Neural cell (in vitro differentiated cells): Measurements from ENCODE around the gene PIGS. TPM values are rescaled to one million over a fixed set of nuclear protein-coding genes. Genes with fewer than 3 reads are reported as not detected.

ENCODE experiments used
- H2AFZ ChIP-seq: fragments of 200-600, 300-800 bp; sonication (generic), shearing (Covaris generic); 2 replicates; pipeline ENCODE4 v1.6.0; 2014; ENCODE audit warnings: low read depth, mild to moderate bottlenecking, antibody characterized with exemption, low read length, moderate library complexity
- H3F3A ChIP-seq: fragments of 200-600 bp; shearing (Covaris generic); 2 replicates; pipeline ENCODE4 v1.6.1; 2016; ENCODE audit warnings: mild to moderate bottlenecking, moderate library complexity, mixed read lengths, antibody characterized with exemption, low read length; ENCODE audit not compliant: insufficient read depth, poor library complexity, severe bottlenecking
- H3K27ac ChIP-seq: fragments of 200-600, 300-800 bp; sonication (generic), shearing (Covaris generic); 2 replicates; pipeline ENCODE4 v1.5.1; 2014; ENCODE audit warnings: mild to moderate bottlenecking, low read length, moderate library complexity
- H3K27me3 ChIP-seq: fragments of 300-800, 200-600 bp; sonication (generic), shearing (Covaris generic); 2 replicates; pipeline ENCODE4 v1.6.0; 2014; ENCODE audit warnings: mild to moderate bottlenecking, low read depth, low read length, moderate library complexity; ENCODE audit not compliant: insufficient read depth
- H3K36me3 ChIP-seq: fragments of 300-800, 200-600 bp; sonication (generic), shearing (Covaris generic); 2 replicates; pipeline ENCODE4 v1.5.1; 2014; ENCODE audit warnings: mild to moderate bottlenecking, antibody characterized with exemption, low read length, moderate library complexity; ENCODE audit not compliant: insufficient read depth
- H3K4me2 ChIP-seq: fragments of 300-800, 200-600 bp; sonication (generic), shearing (Covaris generic); 2 replicates; pipeline ENCODE4 v1.6.0; 2014; ENCODE audit warnings: mild to moderate bottlenecking, low read length
- H3K4me3 ChIP-seq: fragments of 300-800, 200-600 bp; sonication (generic), shearing (Covaris generic); 2 replicates; pipeline ENCODE4 v1.5.1; 2014; ENCODE audit warnings: mild to moderate bottlenecking, low read length, moderate library complexity
- H3K79me2 ChIP-seq: fragments of 200-600 bp; shearing (Covaris generic); replicated peaks from 2 replicates; pipeline ENCODE4 v1.6.0; 2014; ENCODE audit warnings: mild to moderate bottlenecking, low read length, moderate library complexity; ENCODE audit not compliant: insufficient read depth
- H3K9ac ChIP-seq: fragments of 300-800, 200-600 bp; sonication (generic), shearing (Covaris generic); 2 replicates; pipeline ENCODE4 v1.6.1; 2016; ENCODE audit warnings: mild to moderate bottlenecking, low read length, mixed read lengths
- H3K9me2 ChIP-seq: fragments of 200-600 bp; shearing (Covaris generic); 2 replicates; pipeline ENCODE4 v1.6.1; 2016; ENCODE audit warnings: mild to moderate bottlenecking, low read length, mixed read lengths; ENCODE audit not compliant: insufficient read depth
- H3K9me3 ChIP-seq: fragments of 200-600, 300-800 bp; sonication (generic), shearing (Covaris generic); 2 replicates; pipeline ENCODE4 v1.6.1; 2016; ENCODE audit warnings: mild to moderate bottlenecking, mixed run types, low read length, moderate library complexity, mixed read lengths
- H4K20me1 ChIP-seq: fragments of 200-600 bp; shearing (Covaris generic); 2 replicates; pipeline ENCODE4 v1.6.1; 2016; ENCODE audit warnings: mild to moderate bottlenecking, mixed run types; ENCODE audit not compliant: insufficient read depth
- EP300 ChIP-seq: fragments of 450-650 bp; conservative IDR thresholded peaks from 2 replicates; pipeline ENCODE4 v1.6.1; 2014; ENCODE audit warnings: antibody characterized with exemption, mild to moderate bottlenecking, moderate library complexity; ENCODE audit not compliant: poor library complexity, severe bottlenecking
- EZH2 ChIP-seq: fragments of 200-600, 300-800 bp; shearing (Covaris generic), sonication (generic); IDR thresholded peaks from 2 replicates; pipeline ENCODE4 v1.6.1; 2014; ENCODE audit warnings: antibody characterized with exemption, low read length, borderline replicate concordance, mild to moderate bottlenecking; ENCODE audit not compliant: insufficient read depth, poor library complexity, severe bottlenecking
- MXI1 ChIP-seq: fragments of 450-650 bp; conservative IDR thresholded peaks from 2 replicates; pipeline ENCODE4 v1.6.1; 2014; ENCODE audit warnings: antibody characterized with exemption, mild to moderate bottlenecking; ENCODE audit not compliant: poor library complexity, severe bottlenecking
- POLR2AphosphoS5 ChIP-seq: IDR thresholded peaks from 2 replicates; pipeline ENCODE4 v1.6.1; 2012
- RAD21 ChIP-seq: fragments of 450-650 bp; conservative IDR thresholded peaks from 2 replicates; pipeline ENCODE4 v1.6.1; 2014; ENCODE audit warnings: antibody characterized with exemption, mild to moderate bottlenecking, moderate library complexity
- SMC3 ChIP-seq: fragments of 450-650 bp; conservative IDR thresholded peaks from 2 replicates; pipeline ENCODE4 v1.6.1; 2014; ENCODE audit warnings: antibody characterized with exemption, mild to moderate bottlenecking, moderate library complexity; ENCODE audit not compliant: poor library complexity
- TAF1 ChIP-seq: IDR thresholded peaks from 2 replicates; pipeline ENCODE4 v1.6.1; 2012; ENCODE audit warnings: low read depth
- polyA plus RNA-seq: library from polyadenylated mRNA; depleted of rRNA; stranded (reverse); fragments of >200 nt; gene quantifications from 2 replicates; pipeline ENCODE4 v1.2.3, GENCODE V29; 2014
- TF ChIP-seq, protein P1 (sequence below): fragments of 450-650 bp; IDR thresholded peaks from 2 replicates; pipeline ENCODE4 v1.5.1; 2014; ENCODE audit warnings: antibody characterized with exemption, mild to moderate bottlenecking, moderate library complexity; ENCODE audit not compliant: poor library complexity, severe bottlenecking
- TF ChIP-seq, protein P2 (sequence below): IDR thresholded peaks from 2 replicates; pipeline ENCODE4 v1.6.1; 2012; ENCODE audit warnings: borderline replicate concordance

PIGS gene
- polyA plus RNA-seq, 1 donor from 2014 or later: 37.6 TPM

DNA sequence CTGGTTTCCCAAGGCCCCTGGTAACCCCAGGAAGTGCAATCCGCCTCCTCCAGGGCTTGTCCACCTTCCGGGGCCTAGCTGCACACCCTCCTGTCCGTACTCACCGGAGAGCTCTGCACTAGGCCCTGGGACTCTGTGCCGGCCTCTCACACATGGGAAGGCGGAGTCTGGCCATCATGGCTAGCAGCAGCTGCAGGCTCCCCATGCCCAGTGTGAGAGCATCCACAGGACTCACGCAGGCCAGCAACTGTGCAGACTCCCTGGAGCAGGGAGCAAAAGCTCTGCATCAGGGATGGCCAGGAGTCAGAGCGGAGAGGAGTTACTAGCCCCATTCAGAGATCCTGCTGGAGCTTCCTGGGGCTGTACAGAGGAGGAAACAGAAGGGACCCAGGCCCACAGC lies 44.9 kb downstream of the PIGS start:
- no peaks in the 10 kb centered on the region for H3F3A ChIP-seq
- H3K9ac ChIP-seq: no peak overlapping the region
- no peaks in the 10 kb centered on the region for H4K20me1 ChIP-seq
- no peaks in the 10 kb centered on the region for H3K9me3 ChIP-seq
- no peaks in the 10 kb centered on the region for H3K79me2 ChIP-seq
- TF ChIP-seq TAF1 (no peak), SMC3 (no peak), RAD21 (no peak), POLR2AphosphoS5 (no peak), MXI1 (no peak), EP300 (no peak), EZH2 (no peak)
- TF ChIP-seq, protein P1, sequence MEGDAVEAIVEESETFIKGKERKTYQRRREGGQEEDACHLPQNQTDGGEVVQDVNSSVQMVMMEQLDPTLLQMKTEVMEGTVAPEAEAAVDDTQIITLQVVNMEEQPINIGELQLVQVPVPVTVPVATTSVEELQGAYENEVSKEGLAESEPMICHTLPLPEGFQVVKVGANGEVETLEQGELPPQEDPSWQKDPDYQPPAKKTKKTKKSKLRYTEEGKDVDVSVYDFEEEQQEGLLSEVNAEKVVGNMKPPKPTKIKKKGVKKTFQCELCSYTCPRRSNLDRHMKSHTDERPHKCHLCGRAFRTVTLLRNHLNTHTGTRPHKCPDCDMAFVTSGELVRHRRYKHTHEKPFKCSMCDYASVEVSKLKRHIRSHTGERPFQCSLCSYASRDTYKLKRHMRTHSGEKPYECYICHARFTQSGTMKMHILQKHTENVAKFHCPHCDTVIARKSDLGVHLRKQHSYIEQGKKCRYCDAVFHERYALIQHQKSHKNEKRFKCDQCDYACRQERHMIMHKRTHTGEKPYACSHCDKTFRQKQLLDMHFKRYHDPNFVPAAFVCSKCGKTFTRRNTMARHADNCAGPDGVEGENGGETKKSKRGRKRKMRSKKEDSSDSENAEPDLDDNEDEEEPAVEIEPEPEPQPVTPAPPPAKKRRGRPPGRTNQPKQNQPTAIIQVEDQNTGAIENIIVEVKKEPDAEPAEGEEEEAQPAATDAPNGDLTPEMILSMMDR: no peak
- TF ChIP-seq, protein P2, sequence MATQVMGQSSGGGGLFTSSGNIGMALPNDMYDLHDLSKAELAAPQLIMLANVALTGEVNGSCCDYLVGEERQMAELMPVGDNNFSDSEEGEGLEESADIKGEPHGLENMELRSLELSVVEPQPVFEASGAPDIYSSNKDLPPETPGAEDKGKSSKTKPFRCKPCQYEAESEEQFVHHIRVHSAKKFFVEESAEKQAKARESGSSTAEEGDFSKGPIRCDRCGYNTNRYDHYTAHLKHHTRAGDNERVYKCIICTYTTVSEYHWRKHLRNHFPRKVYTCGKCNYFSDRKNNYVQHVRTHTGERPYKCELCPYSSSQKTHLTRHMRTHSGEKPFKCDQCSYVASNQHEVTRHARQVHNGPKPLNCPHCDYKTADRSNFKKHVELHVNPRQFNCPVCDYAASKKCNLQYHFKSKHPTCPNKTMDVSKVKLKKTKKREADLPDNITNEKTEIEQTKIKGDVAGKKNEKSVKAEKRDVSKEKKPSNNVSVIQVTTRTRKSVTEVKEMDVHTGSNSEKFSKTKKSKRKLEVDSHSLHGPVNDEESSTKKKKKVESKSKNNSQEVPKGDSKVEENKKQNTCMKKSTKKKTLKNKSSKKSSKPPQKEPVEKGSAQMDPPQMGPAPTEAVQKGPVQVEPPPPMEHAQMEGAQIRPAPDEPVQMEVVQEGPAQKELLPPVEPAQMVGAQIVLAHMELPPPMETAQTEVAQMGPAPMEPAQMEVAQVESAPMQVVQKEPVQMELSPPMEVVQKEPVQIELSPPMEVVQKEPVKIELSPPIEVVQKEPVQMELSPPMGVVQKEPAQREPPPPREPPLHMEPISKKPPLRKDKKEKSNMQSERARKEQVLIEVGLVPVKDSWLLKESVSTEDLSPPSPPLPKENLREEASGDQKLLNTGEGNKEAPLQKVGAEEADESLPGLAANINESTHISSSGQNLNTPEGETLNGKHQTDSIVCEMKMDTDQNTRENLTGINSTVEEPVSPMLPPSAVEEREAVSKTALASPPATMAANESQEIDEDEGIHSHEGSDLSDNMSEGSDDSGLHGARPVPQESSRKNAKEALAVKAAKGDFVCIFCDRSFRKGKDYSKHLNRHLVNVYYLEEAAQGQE: no peak
- H3K4me3 ChIP-seq: no peak overlapping the region
- H3K4me2 ChIP-seq: no peak overlapping the region
- H3K27ac ChIP-seq: no peak overlapping the region
- no peaks in the 10 kb centered on the region for H3K9me2 ChIP-seq
- H3K36me3 ChIP-seq: no peaks in the 10 kb centered on the region
- H3K27me3 ChIP-seq: no peaks in the 10 kb centered on the region
- H2AFZ ChIP-seq: no peak overlapping the region

DNA sequence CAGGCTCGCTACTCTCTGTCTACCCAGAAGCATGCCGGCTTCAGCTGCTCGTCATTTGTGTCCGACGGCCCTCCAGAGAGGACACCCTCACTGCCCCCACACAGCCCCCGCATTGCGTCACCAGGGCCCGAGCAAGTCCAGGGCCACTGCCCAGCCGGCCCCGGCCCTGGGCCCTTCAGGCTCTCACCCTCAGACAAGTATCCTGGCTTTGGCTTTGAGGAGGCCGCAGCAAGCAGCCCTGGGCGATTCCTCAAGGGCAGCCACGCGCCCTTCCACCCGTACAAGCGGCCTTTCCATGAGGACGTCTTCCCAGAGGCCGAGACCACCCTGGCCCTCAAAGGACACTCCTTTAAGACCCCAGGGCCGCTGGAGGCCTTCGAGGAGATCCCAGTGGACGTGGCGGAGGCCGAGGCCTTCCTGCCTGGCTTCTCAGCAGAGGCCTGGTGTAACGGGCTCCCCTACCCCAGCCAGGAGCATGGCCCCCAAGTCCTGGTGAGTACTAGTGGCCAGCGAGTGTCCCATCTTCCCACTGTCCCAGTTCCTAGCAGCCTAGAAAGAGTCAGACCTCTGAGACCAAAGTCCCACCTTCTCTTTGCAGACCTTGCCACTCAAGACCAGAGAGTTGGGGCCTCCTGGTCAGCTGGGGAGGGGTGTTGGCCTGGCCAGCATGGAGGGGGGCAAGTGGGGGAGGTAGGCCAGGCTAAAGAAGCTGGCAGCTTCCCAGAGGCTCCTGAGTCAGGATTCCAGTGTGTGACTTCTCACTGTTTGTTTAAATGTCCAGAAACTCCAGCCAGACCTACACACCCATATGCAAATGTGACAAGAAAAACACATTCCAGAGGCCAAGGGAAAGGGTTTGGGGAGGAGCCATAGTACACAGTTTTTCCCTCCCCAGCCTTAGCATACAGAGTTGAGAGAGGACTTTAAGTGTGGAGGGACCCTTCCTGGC lies 46.6 kb downstream of the PIGS start:
- Histone ChIP-seq H3K9ac (no peak overlapping the region), H3K4me2 (no peak overlapping the region), H4K20me1 (no peaks in the 10 kb centered on the region), H3K79me2 (no peaks in the 10 kb centered on the region), H3K27me3 (no peaks in the 10 kb centered on the region), H3K36me3 (no peaks in the 10 kb centered on the region), H2AFZ (no peak overlapping the region), H3K27ac (no peak overlapping the region), H3K9me2 (no peaks in the 10 kb centered on the region), H3K9me3 (no peaks in the 10 kb centered on the region), H3K4me3 (no peak overlapping the region), H3F3A (no peaks in the 10 kb centered on the region)
- TF ChIP-seq SMC3 (no peak), EP300 (no peak), POLR2AphosphoS5 (no peak), RAD21 (no peak), MXI1 (no peak), TAF1 (no peak), EZH2 (no peak)
- TF ChIP-seq, protein P2: no peak
- TF ChIP-seq, protein P1: no peak
